ENCODE data around the gene CBFA2T3. TPM values are rescaled to one million over a fixed set of nuclear protein-coding genes. Genes with fewer than 3 reads are reported as not detected.

CBFA2T3 gene
- total and polyA plus RNA-seq, 2 of the 8 experiments (the other 6 are each of a cell fraction or from before 2014, with no cell fraction given) = 0.51 to 1.3 TPM

DNA sequence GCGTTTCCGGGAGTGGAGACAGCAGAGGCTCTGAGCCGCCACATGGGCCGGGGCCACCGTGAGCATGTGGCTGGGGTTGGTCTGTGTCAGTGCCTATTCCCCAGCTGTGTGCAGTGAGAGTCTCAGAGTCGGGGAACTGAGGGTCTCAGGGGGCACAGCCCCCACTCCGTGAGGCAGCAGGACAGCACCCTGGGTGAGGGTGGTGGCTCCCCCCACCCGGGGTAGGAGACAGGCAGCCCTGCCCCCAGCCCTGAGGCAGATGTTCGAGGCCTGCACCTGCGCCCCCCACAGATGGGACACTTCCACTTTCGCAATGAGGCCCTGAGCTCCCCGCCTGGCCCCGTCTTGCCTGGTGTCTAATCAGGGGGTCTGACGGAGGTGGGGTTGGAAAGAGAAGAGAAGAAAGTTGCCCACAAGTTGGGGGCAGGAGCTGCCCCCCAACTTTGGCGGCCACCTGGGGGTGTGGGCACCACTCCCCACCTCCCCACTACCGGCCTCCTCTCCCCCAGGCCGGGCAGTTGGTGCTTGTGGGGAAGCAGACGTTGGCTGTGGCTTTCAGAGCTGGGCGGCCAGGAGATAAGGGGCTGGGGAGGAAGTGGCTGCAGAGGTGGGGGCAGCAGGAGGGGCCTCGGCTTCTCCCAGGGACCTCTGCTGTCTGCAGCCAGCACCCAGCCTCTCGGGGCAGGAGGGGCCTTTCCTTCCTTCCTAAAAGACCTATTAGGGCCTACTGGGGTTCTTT, 1.8 kb upstream of the CBFA2T3 start:
- Histone ChIP-seq H3K27me3 (replicated peaks in 1 of 4; ENCODE audit: control insufficient read depth in 3 of 4, extremely low read depth in 1 of 4, insufficient read depth in 3 of 4, low read length in 3 of 4) (no peaks in the 10 kb centered on the region), H4K5ac (ENCODE audit: insufficient read length, low read depth, low read length) (no peak overlapping the region), H2BK5ac (ENCODE audit: low read depth, low read length) (no peak overlapping the region), H3K36me3 (ENCODE audit: control insufficient read depth in 2 of 4, insufficient read depth in 4 of 4, low read length in 3 of 4) (no peaks in the 10 kb centered on the region), H3K9ac (replicated peaks in 1 of 4; ENCODE audit: extremely low read depth in 1 of 4, low read depth in 3 of 4, low read length in 3 of 4) (no peak overlapping the region), H3K79me1 (ENCODE audit: low read depth, low read length) (no peaks in the 10 kb centered on the region), H3K56ac (replicated peaks; ENCODE audit: insufficient read length, low read depth, low read length) (no peak overlapping the region), H4K91ac (replicated peaks; ENCODE audit: insufficient read length, low read length) (no peak overlapping the region), H3K27ac (ENCODE audit: low read depth, low read length) (no peak overlapping the region), H2AFZ (ENCODE audit: low read length) (no peak overlapping the region), H4K8ac (ENCODE audit: extremely low read depth, insufficient read depth, low read length) (0 out of 2 replicates have a peak overlapping the region, but pooled peaks have one; percentile 25), H3K23ac (ENCODE audit: insufficient read length) (no peak overlapping the region), H2BK20ac (ENCODE audit: low read length) (no peak overlapping the region), H3K4me2 (ENCODE audit: insufficient read depth in 1 of 2, low read depth in 2 of 2, low read length in 2 of 2) (no peak overlapping the region), H4K20me1 (replicated peaks in 1 of 2; ENCODE audit: control insufficient read depth in 1 of 2, insufficient read depth in 2 of 2, low read length in 2 of 2) (peaks cover 0 to 1% of the 10 kb centered on the region in 2 experiments), H3K23me2 (ENCODE audit: low read depth, low read length) (peaks cover 13% of the 10 kb centered on the region; the same call in 1 of the 2 replicates), H3K9me3 (ENCODE audit: insufficient read depth in 2 of 2, low read depth in 1 of 2, low read length in 1 of 2) (no peaks in the 10 kb centered on the region), H3K4ac (replicated peaks; ENCODE audit: insufficient read length, low read depth, low read length) (no peak overlapping the region), H3K18ac (ENCODE audit: extremely low read depth, low read length) (no peak overlapping the region), H3K4me1 (replicated peaks in 1 of 4; ENCODE audit: control insufficient read depth in 3 of 4, insufficient read depth in 4 of 4, low read length in 3 of 4) (peaks cover 0 to 2% (median 0%) of the 10 kb centered on the region in 4 experiments; a peak in 1 of 7 replicates), H3K79me2 (ENCODE audit: control insufficient read depth in 1 of 2, insufficient read depth in 2 of 2, low read length in 2 of 2) (no peaks in the 10 kb centered on the region), H3K4me3 (ENCODE audit: extremely low read depth in 1 of 4, insufficient read depth in 2 of 4, low read depth in 3 of 4, low read length in 4 of 4) (no peak overlapping the region), H2BK15ac (ENCODE audit: low read length) (no peak overlapping the region), H2AK5ac (ENCODE audit: low read depth, low read length) (no peak overlapping the region), H2BK120ac (replicated peaks; ENCODE audit: low read depth, low read length) (no peak overlapping the region), H2BK12ac (ENCODE audit: low read depth, low read length) (no peak overlapping the region), H3K14ac (ENCODE audit: insufficient read length) (no peak overlapping the region)
- 87% methylated on average over 19 of the region's 21 CpGs; no CpG with 5 or more reads in 1 of the 2 experiments for WGBS, 2 experiments (ENCODE audit: extremely low coverage in 1 of 2, insufficient coverage in 1 of 2, insufficient read length in 1 of 2, insufficient replicate concordance in 2 of 2, low coverage in 1 of 2, low lambda C conversion rate in 2 of 2, missing lambda C conversion rate in 1 of 2)
- FAIRE-seq = no peak
- CTCF ChIA-PET (ENCODE audit: partially characterized antibody) = interaction anchor here (1.1 to 1.5 kb wide), 3 partner anchors 9 to 35 kb away, joined by 3 to 4 read pairs (median 3); no protein-coding TSS in a partner anchor
- TF ChIP-seq ASH2L (IDR thresholded peaks at IDR 0.05; ENCODE audit: low read length) (no peak), CBX8 (IDR thresholded peaks at IDR 0.05; ENCODE audit: borderline replicate concordance, low read depth, low read length) (no peak), NANOG (IDR thresholded peaks at IDR 0.05; ENCODE audit: insufficient read depth, low read depth, low read length, poor library complexity, severe bottlenecking) (no peak), ZNF274 (IDR thresholded peaks at IDR 0.05; ENCODE audit: borderline replicate concordance, extremely low read depth, low read length) (no peak), PHF8 (conservative IDR thresholded peaks at IDR 0.05; ENCODE audit: low read depth, low read length) (no peak), TAF7 (optimal IDR thresholded peaks at IDR 0.05; ENCODE audit: borderline replicate concordance, low read depth, low read length) (no peak), NRF1 (IDR thresholded peaks at IDR 0.05; ENCODE audit: low read depth, low read length) (no peak), CEBPB (IDR thresholded peaks at IDR 0.05; ENCODE audit: low read depth, low read length) (no peak), HDAC6 (IDR thresholded peaks at IDR 0.05; ENCODE audit: low read depth, low read length) (no peak), GTF2F1 (IDR thresholded peaks at IDR 0.05; ENCODE audit: borderline replicate concordance, low read depth, low read length) (no peak)
- TF ChIP-seq, protein P1, sequence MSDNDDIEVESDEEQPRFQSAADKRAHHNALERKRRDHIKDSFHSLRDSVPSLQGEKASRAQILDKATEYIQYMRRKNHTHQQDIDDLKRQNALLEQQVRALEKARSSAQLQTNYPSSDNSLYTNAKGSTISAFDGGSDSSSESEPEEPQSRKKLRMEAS (IDR thresholded peaks at IDR 0.05) = no peak
- POLR2A ChIA-PET (ENCODE audit: partially characterized antibody) = no interaction called here
- no peak for DNase-seq (ENCODE audit: low read depth in 1 of 2, low spot score in 2 of 2)
